Vagina (tissue), 2 donors: ENCODE measurements around the gene PSAP.

Experiments used
- CTCF ChIP-seq, 3 experiments: fragments of 450-650 bp in 2 of 3; fragments of 200-600 bp in 1 of 3; sonication (generic) in 1 of 3; IDR thresholded peaks; one replicate each; pipeline ENCODE4 v1.5.1; 2017 to 2019; ENCODE audit warnings: antibody characterized with exemption in 3 of 3, mild to moderate bottlenecking in 2 of 3, moderate library complexity in 2 of 3
- POLR2A ChIP-seq, 2 donors: fragments of 450-650 bp; IDR thresholded peaks; one replicate each; pipeline ENCODE4 v1.6.1; 2017; ENCODE audit warnings: antibody characterized with exemption in 2 of 2, mild to moderate bottlenecking in 2 of 2, moderate library complexity in 2 of 2

- no peak for TF ChIP-seq CTCF (IDR thresholded peaks at IDR 0.05)
- no peak for TF ChIP-seq POLR2A (IDR thresholded peaks at IDR 0.05)
These were observed 51.2 kb downstream of the PSAP start for GRCh38 chr10:71799608-71800453.
